ENCODE data around the gene ATP6V1F. TPM values are rescaled to one million over a fixed set of nuclear protein-coding genes. Genes with fewer than 3 reads are reported as not detected.

The ATP6V1F gene
- total RNA-seq, 1 experiment from 2014 or later: 125 TPM

DNA sequence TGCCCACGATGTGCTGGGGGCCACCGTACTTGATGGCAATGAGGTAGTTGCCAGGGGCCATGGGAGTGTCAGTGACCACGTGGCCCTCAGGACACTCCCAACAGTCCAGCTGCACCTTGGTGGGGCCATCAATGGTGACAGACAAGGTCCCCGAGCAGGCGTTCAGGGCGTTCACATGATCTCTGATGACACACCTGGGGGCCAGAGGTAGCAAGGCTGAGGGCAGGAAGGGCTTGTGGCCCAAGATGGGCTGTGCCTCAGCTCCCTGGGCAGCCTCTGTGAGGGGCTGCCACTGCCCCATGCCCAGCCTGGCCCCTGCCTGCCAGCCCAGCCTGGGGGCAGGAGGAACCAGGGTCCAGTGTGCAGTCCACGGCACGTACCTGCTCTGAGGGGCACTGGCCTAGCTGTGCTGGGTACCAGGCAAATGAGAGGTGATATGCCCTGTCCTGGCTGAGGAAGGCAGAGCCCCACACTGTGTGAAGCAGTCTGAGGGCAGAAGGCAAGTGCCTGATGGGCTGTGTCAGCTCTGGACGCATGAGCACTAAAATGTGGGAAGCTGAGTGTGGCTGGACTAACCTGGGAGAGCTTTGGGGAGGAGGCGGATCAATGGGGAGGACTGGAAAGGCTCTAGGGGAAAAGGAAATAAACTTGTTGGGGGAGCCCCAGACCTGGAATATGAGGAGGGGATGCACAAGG, 51.4 kb downstream of the ATP6V1F start:
- H3K4me1 Mint-ChIP-seq (ENCODE audit: insufficient read depth, unreplicated experiment): no peaks in the 10 kb centered on the region
- H3K9me3 Mint-ChIP-seq (ENCODE audit: unreplicated experiment): no peaks in the 10 kb centered on the region
- intact Hi-C loops (cut with micrococcal nuclease): no loop called here
- no TSS peak for BruUV-seq (replicated peaks)
- peaks cover 36% of the 10 kb centered on the region for H3K27me3 Mint-ChIP-seq (ENCODE audit: insufficient read depth, unreplicated experiment)
- no peaks in the 10 kb centered on the region for H3K36me3 Mint-ChIP-seq (ENCODE audit: insufficient read depth, unreplicated experiment)
- no peak overlapping the region for H3K4me3 Mint-ChIP-seq (ENCODE audit: unreplicated experiment)
- POLR2A ChIA-PET: no interaction called here
- CTCF ChIA-PET: interaction anchor here (0.6 to 0.8 kb wide), 3 partner anchors 10 to 305 kb away, joined by 3 to 4 read pairs (median 3); no protein-coding TSS in a partner anchor
- TF ChIP-seq, protein P1, sequence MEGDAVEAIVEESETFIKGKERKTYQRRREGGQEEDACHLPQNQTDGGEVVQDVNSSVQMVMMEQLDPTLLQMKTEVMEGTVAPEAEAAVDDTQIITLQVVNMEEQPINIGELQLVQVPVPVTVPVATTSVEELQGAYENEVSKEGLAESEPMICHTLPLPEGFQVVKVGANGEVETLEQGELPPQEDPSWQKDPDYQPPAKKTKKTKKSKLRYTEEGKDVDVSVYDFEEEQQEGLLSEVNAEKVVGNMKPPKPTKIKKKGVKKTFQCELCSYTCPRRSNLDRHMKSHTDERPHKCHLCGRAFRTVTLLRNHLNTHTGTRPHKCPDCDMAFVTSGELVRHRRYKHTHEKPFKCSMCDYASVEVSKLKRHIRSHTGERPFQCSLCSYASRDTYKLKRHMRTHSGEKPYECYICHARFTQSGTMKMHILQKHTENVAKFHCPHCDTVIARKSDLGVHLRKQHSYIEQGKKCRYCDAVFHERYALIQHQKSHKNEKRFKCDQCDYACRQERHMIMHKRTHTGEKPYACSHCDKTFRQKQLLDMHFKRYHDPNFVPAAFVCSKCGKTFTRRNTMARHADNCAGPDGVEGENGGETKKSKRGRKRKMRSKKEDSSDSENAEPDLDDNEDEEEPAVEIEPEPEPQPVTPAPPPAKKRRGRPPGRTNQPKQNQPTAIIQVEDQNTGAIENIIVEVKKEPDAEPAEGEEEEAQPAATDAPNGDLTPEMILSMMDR (IDR thresholded peaks at IDR 0.05; ENCODE audit: unreplicated experiment): no peak
- no peak overlapping the region for H3K27ac Mint-ChIP-seq (ENCODE audit: low read depth, unreplicated experiment)
- DNase-seq (ENCODE audit: unreplicated experiment): no peak

DNA sequence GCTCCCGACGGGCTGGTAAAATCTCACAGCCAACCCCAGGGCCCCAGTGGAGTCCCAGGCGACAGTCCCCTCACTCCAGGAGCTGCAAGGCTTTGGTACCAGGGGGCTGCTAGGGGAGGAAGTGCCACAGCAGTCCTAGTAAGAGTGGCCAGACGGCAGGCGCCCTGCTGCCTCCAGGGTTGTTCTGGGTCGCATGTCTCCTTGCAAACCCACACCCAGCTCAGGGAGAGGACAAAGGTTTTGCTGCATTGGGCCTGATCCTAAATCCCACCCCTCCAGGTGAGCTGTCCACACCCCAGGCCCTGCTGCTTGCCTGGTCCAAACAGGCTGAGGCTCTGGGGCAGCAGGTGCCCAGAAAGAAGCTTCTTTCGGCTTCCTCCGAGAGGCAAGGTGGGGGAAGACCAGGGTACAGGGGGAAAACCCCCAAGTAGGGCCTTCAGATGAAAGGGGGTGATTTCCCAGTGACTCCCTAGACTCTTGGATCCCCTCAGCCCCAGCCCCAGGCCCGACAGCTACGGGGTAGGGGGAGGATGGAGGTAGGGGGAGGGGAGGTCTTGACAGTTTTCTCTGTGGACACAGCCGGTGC, 52.0 kb downstream of the ATP6V1F start:
- BruUV-seq (replicated peaks): no TSS peak
- no peak overlapping the region for H3K4me3 Mint-ChIP-seq (ENCODE audit: unreplicated experiment)
- peaks cover 42% of the 10 kb centered on the region for H3K27me3 Mint-ChIP-seq (ENCODE audit: insufficient read depth, unreplicated experiment)
- ChIA-PET CTCF (interaction anchor here (0.6 to 0.8 kb wide), 4 partner anchors 9 to 304 kb away, joined by 3 to 4 read pairs (median 3); no protein-coding TSS in a partner anchor), POLR2A (no interaction called here)
- no peaks in the 10 kb centered on the region for H3K36me3 Mint-ChIP-seq (ENCODE audit: insufficient read depth, unreplicated experiment)
- no peaks in the 10 kb centered on the region for H3K9me3 Mint-ChIP-seq (ENCODE audit: unreplicated experiment)
- intact Hi-C loops (cut with micrococcal nuclease): no loop called here
- TF ChIP-seq, protein P1 (IDR thresholded peaks at IDR 0.05; ENCODE audit: unreplicated experiment): no peak
- no peak overlapping the region for H3K27ac Mint-ChIP-seq (ENCODE audit: low read depth, unreplicated experiment)
- H3K4me1 Mint-ChIP-seq (ENCODE audit: insufficient read depth, unreplicated experiment): no peaks in the 10 kb centered on the region
- no peak for DNase-seq (ENCODE audit: unreplicated experiment)

DNA sequence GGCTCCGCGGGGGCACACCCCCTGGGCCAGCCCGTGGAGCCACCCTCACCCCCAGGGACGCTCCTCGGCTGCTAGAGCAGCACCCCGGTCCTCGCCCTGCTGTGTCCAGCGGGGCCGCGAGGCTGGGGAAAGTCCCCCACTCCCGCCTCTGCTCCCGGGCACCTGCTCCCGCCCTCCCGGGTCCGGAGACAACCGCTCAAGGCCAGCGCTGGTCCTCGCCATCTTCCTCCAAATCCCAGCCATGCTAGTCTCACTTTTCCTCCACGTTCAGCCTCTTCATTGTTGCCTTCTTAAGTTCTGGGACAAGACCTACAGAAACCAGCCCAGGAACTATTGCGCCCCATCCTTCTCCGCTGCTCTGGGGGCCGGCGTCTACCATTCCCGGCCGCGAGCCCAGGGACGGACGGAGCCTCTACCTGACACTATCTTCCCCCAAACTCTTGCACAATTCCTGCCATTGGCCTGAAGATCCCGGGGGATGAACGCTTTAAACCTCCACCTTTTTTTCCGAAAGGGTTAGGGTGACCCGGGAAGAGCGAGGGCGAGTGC, 52.7 kb downstream of the ATP6V1F start:
- Mint-ChIP-seq H3K36me3 (ENCODE audit: insufficient read depth, unreplicated experiment) (no peaks in the 10 kb centered on the region), H3K4me3 (ENCODE audit: unreplicated experiment) (no peak overlapping the region), H3K9me3 (ENCODE audit: unreplicated experiment) (no peaks in the 10 kb centered on the region), H3K27me3 (ENCODE audit: insufficient read depth, unreplicated experiment) (peaks cover 48% of the 10 kb centered on the region), H3K4me1 (ENCODE audit: insufficient read depth, unreplicated experiment) (no peaks in the 10 kb centered on the region), H3K27ac (ENCODE audit: low read depth, unreplicated experiment) (no peak overlapping the region)
- TF ChIP-seq, protein P1 (IDR thresholded peaks at IDR 0.05; ENCODE audit: unreplicated experiment): no peak
- intact Hi-C loops (cut with micrococcal nuclease): no loop called here
- ChIA-PET POLR2A (no interaction called here), CTCF (interaction anchor here (0.6 kb wide), 1 partner anchor 8 kb away, joined by 3 read pairs; no protein-coding TSS in a partner anchor)
- DNase-seq (ENCODE audit: unreplicated experiment): no peak
- no TSS peak for BruUV-seq (replicated peaks)

Other genes with a start within 250 kb of the ATP6V1F start
- 2.3 and 5.9 TPM in 2 replicates for gene GARIN1A, start 190.6 kb upstream of the ATP6V1F start, total RNA-seq (2022)
- gene CALU, start 123.5 kb upstream of the ATP6V1F start, total RNA-seq (2022): 147 and 184 TPM in 2 replicates
- not detected in 2 replicates for gene OPN1SW, start 87.1 kb upstream of the ATP6V1F start, total RNA-seq (2022)
- gene CCDC136, start 70.9 kb upstream of the ATP6V1F start, total RNA-seq (2022): 3.5 and 6.5 TPM in 2 replicates
- gene FLNC, start 32.5 kb upstream of the ATP6V1F start, total RNA-seq (2022): 0.28 and 0.44 TPM in 2 replicates
- gene KCP, start 47.9 kb downstream of the ATP6V1F start, total RNA-seq (2022): 0.42 and 0.68 TPM in 2 replicates
- gene IRF5, start 75.1 kb downstream of the ATP6V1F start, total RNA-seq (2022): 7.5 and 10.1 TPM in 2 replicates
- gene TNPO3, start 192.3 kb downstream of the ATP6V1F start, total RNA-seq (2022): 42.3 and 44.2 TPM in 2 replicates

Measured in MCF 10A (cell line).